H1 (cell line): ENCODE measurements around the gene CCDC51.

ENCODE experiments used
- CREB1 ChIP-seq: IDR thresholded peaks from 2 replicates; pipeline ENCODE4 v1.6.1; 2012; ENCODE audit warnings: inconsistent platforms
- EGR1 ChIP-seq: IDR thresholded peaks from 2 replicates; pipeline ENCODE4 v1.6.1; 2011; ENCODE audit warnings: low read depth, low read length, borderline replicate concordance
- EZH2 ChIP-seq: fragments of 200-600 bp; sonication (generic); IDR thresholded peaks from 2 replicates; pipeline ENCODE4 v1.7.1; 2012; ENCODE audit warnings: low read depth, mild to moderate bottlenecking, moderate library complexity, low read length, inconsistent platforms; ENCODE audit not compliant: severe bottlenecking
- POLR2A ChIP-seq, 2 experiments: IDR thresholded peaks; 1 replicate in 1 of 2; 2 replicates in 1 of 2; pipeline ENCODE4 v1.6.1; 2011; ENCODE audit warnings: low read depth in 2 of 2, low read length in 2 of 2, mild to moderate bottlenecking in 2 of 2; ENCODE audit errors: control extremely low read depth in 1 of 2
- POLR2AphosphoS5 ChIP-seq: IDR thresholded peaks from 2 replicates; pipeline ENCODE4 v1.6.1; 2011; ENCODE audit warnings: low read depth, low read length
- SIN3A ChIP-seq, 2 experiments: IDR thresholded peaks in 1 of 2; conservative IDR thresholded peaks in 1 of 2; 2 replicates each; pipeline ENCODE4 v1.6.1; 2011 to 2012; ENCODE audit warnings: low read length in 2 of 2, improper control_type of control experiment in 1 of 2, low read depth in 1 of 2, mild to moderate bottlenecking in 1 of 2
- TF ChIP-seq, protein P1 (sequence below), 3 experiments: IDR thresholded peaks; 1 replicate in 2 of 3; 2 replicates in 1 of 3; pipeline versions ENCODE4 v1.5.1 to v1.6.1; 2011; ENCODE audit warnings: low read length in 3 of 3, mild to moderate bottlenecking in 3 of 3, inconsistent platforms in 2 of 3, low read depth in 1 of 3, moderate library complexity in 1 of 3; ENCODE audit not compliant: insufficient read depth in 1 of 3; ENCODE audit errors: control extremely low read depth in 1 of 3
- TF ChIP-seq, protein P2 (sequence below): IDR thresholded peaks from 2 replicates; pipeline ENCODE4 v1.6.1; 2012; ENCODE audit warnings: inconsistent platforms

DNA sequence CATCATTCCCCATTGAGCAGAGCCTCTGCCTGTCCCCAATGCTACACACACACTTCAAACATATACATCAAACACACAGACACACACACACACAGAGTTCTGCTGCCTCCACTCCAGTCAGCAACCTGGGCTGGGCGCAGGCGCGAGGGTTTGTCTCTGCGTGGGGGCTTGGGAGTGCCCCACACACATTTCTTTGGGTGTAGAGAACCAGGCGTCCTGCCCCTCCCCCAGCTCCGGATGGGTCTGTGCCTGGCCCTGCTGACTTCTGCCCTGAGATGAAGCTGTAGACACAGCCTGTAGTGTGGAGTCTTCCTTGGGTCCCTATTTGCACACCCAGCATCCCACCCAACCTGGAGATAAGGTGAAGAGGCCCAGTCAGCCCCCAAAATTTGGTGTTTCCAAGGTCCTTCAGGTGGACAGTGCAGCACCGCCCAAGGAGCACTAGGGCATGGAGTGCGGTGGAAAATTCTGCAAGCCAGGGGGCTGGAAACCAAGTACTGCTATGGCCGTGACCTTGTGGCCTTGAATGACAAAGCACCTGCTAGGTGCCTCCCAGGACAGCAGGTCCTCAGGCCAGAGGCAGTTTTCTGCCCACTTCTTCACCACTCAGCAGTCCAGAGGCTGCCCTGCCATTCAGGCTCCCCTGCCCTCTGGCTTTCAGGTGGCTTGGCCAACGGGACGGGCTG is 41.1 kb downstream of the CCDC51 start:
- TF ChIP-seq POLR2A (IDR thresholded peaks at IDR 0.05; ENCODE audit: control extremely low read depth in 1 of 2, low read depth in 2 of 2, low read length in 2 of 2) (peak in 1 of 2 experiments; percentile 15; a peak in 1 of 3 replicates), SIN3A (conservative IDR thresholded peaks at IDR 0.05 in 1 of 2, IDR thresholded peaks at IDR 0.05 in 1 of 2; ENCODE audit: low read depth in 1 of 2, low read length in 2 of 2) (no peak), EZH2 (no peak), EGR1 (no peak), CREB1 (no peak), POLR2AphosphoS5 (peak; percentile 40; the same call in 1 of the 2 replicates)
- TF ChIP-seq, protein P1, sequence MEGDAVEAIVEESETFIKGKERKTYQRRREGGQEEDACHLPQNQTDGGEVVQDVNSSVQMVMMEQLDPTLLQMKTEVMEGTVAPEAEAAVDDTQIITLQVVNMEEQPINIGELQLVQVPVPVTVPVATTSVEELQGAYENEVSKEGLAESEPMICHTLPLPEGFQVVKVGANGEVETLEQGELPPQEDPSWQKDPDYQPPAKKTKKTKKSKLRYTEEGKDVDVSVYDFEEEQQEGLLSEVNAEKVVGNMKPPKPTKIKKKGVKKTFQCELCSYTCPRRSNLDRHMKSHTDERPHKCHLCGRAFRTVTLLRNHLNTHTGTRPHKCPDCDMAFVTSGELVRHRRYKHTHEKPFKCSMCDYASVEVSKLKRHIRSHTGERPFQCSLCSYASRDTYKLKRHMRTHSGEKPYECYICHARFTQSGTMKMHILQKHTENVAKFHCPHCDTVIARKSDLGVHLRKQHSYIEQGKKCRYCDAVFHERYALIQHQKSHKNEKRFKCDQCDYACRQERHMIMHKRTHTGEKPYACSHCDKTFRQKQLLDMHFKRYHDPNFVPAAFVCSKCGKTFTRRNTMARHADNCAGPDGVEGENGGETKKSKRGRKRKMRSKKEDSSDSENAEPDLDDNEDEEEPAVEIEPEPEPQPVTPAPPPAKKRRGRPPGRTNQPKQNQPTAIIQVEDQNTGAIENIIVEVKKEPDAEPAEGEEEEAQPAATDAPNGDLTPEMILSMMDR (IDR thresholded peaks at IDR 0.05; ENCODE audit: control extremely low read depth in 1 of 3, insufficient read depth in 1 of 3, low read depth in 1 of 3, low read length in 3 of 3) = no peak
- TF ChIP-seq, protein P2, sequence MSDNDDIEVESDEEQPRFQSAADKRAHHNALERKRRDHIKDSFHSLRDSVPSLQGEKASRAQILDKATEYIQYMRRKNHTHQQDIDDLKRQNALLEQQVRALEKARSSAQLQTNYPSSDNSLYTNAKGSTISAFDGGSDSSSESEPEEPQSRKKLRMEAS = no peak
